GM23338 (cell line): ENCODE measurements around the gene INPP5D.

ENCODE experiments used
- CREB1 ChIP-seq: fragments of 250-450 bp; sonication (Bioruptor Pico); IDR thresholded peaks from 2 replicates; pipeline ENCODE4 v1.5.0; 2020; ENCODE audit warnings: low read depth, mild to moderate bottlenecking, moderate library complexity
- EZH2 ChIP-seq: fragments of 200-600 bp; sonication (generic); IDR thresholded peaks from one replicate; pipeline ENCODE4 v1.8.0; 2017; ENCODE audit warnings: antibody characterized with exemption, mild to moderate bottlenecking, low read depth; ENCODE audit not compliant: unreplicated experiment
- EZH2phosphoT487 ChIP-seq: fragments of 200-600 bp; sonication (generic); IDR thresholded peaks from one replicate; pipeline ENCODE4 v1.8.1; 2018; ENCODE audit warnings: antibody characterized with exemption; ENCODE audit not compliant: unreplicated experiment
- JUNB ChIP-seq: IDR thresholded peaks from one replicate; pipeline ENCODE4 v1.6.1; 2016; ENCODE audit warnings: antibody characterized with exemption; ENCODE audit not compliant: unreplicated experiment
- POLR2AphosphoS5 ChIP-seq: IDR thresholded peaks from 2 replicates; pipeline ENCODE4 v1.6.1; 2016; ENCODE audit warnings: antibody characterized with exemption, low read depth
- ZNF331 ChIP-seq: fragments of 250-450 bp; sonication (Bioruptor Pico); IDR thresholded peaks from 2 replicates; pipeline ENCODE4 v1.5.0; 2020; ENCODE audit warnings: low read depth, mild to moderate bottlenecking, moderate library complexity
- TF ChIP-seq, protein P1 (sequence below), 2 experiments: fragments of 200-600 bp in 1 of 2; sonication (generic) in 1 of 2; conservative IDR thresholded peaks; 2 replicates each; pipeline versions ENCODE4 v1.5.1 to v1.6.1; 2016 to 2017; ENCODE audit warnings: antibody characterized with exemption in 2 of 2, low read depth in 2 of 2, mild to moderate bottlenecking in 2 of 2, moderate library complexity in 1 of 2
- TF ChIP-seq, protein P2 (sequence below): IDR thresholded peaks from one replicate; pipeline ENCODE4 v1.6.1; 2018; ENCODE audit warnings: antibody characterized with exemption; ENCODE audit not compliant: unreplicated experiment
- TF ChIP-seq, protein P3 (sequence below): IDR thresholded peaks from 2 replicates; pipeline ENCODE4 v1.6.1; 2016; ENCODE audit warnings: antibody characterized with exemption

DNA sequence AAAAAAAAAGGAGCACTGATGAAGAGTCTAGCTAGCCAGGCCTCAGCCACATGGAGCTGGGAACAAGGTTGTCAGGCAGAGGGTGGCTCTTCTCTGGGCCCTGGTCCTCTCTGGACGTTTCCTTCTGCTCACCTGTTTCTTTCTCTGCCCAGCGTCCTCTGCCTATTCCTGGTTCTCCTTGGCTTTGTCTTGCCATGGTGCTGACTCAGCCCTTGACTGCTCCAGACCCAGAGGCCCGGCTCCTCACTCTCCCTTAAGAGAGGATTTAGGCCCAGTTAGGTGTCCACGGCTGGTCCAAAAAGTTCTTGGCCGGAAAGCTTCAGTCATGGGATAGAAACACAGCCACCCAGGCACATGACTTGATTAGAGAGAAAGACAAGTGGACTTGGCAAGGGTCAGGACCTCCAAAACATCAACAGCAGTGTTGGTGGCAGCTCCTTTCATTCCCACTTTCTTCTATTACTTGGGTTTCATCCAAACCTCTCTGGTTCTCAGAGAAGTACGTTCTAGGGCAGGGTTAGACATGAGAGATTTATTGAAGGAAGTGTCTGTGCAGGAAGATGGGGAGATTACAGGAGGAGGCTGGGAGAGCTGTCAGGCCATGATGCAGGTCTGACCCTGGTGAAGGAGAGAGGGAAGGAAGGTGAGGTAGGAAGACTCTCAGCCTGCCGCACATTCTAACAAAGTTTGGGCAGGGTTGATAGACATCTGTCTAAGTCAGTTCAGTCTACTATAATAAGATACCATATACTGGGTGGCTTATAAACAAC is 176.9 kb downstream of the INPP5D start:
- TF ChIP-seq, protein P1, sequence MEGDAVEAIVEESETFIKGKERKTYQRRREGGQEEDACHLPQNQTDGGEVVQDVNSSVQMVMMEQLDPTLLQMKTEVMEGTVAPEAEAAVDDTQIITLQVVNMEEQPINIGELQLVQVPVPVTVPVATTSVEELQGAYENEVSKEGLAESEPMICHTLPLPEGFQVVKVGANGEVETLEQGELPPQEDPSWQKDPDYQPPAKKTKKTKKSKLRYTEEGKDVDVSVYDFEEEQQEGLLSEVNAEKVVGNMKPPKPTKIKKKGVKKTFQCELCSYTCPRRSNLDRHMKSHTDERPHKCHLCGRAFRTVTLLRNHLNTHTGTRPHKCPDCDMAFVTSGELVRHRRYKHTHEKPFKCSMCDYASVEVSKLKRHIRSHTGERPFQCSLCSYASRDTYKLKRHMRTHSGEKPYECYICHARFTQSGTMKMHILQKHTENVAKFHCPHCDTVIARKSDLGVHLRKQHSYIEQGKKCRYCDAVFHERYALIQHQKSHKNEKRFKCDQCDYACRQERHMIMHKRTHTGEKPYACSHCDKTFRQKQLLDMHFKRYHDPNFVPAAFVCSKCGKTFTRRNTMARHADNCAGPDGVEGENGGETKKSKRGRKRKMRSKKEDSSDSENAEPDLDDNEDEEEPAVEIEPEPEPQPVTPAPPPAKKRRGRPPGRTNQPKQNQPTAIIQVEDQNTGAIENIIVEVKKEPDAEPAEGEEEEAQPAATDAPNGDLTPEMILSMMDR (conservative IDR thresholded peaks at IDR 0.05; ENCODE audit: low read depth in 2 of 2): no peak
- no peak for TF ChIP-seq EZH2
- TF ChIP-seq POLR2AphosphoS5: no peak
- TF ChIP-seq, protein P2, sequence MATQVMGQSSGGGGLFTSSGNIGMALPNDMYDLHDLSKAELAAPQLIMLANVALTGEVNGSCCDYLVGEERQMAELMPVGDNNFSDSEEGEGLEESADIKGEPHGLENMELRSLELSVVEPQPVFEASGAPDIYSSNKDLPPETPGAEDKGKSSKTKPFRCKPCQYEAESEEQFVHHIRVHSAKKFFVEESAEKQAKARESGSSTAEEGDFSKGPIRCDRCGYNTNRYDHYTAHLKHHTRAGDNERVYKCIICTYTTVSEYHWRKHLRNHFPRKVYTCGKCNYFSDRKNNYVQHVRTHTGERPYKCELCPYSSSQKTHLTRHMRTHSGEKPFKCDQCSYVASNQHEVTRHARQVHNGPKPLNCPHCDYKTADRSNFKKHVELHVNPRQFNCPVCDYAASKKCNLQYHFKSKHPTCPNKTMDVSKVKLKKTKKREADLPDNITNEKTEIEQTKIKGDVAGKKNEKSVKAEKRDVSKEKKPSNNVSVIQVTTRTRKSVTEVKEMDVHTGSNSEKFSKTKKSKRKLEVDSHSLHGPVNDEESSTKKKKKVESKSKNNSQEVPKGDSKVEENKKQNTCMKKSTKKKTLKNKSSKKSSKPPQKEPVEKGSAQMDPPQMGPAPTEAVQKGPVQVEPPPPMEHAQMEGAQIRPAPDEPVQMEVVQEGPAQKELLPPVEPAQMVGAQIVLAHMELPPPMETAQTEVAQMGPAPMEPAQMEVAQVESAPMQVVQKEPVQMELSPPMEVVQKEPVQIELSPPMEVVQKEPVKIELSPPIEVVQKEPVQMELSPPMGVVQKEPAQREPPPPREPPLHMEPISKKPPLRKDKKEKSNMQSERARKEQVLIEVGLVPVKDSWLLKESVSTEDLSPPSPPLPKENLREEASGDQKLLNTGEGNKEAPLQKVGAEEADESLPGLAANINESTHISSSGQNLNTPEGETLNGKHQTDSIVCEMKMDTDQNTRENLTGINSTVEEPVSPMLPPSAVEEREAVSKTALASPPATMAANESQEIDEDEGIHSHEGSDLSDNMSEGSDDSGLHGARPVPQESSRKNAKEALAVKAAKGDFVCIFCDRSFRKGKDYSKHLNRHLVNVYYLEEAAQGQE: no peak
- no peak for TF ChIP-seq EZH2phosphoT487
- no peak for TF ChIP-seq ZNF331
- TF ChIP-seq, protein P3, sequence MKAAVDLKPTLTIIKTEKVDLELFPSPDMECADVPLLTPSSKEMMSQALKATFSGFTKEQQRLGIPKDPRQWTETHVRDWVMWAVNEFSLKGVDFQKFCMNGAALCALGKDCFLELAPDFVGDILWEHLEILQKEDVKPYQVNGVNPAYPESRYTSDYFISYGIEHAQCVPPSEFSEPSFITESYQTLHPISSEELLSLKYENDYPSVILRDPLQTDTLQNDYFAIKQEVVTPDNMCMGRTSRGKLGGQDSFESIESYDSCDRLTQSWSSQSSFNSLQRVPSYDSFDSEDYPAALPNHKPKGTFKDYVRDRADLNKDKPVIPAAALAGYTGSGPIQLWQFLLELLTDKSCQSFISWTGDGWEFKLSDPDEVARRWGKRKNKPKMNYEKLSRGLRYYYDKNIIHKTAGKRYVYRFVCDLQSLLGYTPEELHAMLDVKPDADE: no peak
- TF ChIP-seq CREB1: no peak
- TF ChIP-seq JUNB: no peak
